GM12891 (cell line): ENCODE results near the gene MED17.
"Not testable (repeated sequence)": the region's sequence is repeated elsewhere in the genome, so short reads cannot be mapped to it uniquely, and the experiment has no call there.

Experiments
- DNase-seq: peaks from one replicate; pipeline ENCODE4 v3.0.0; 2011; ENCODE audit warnings: low spot score; ENCODE audit not compliant: insufficient read length
- FAIRE-seq: peaks from 2 replicates; lab custom pipeline; 2011; peaks lifted over from hg19 to GRCh38; lab: Jason Lieb, UNC
- PAX5 ChIP-seq: IDR thresholded peaks from 2 replicates; pipeline ENCODE4 v1.6.1; 2011; ENCODE audit warnings: low read length, moderate library complexity, mild to moderate bottlenecking; ENCODE audit not compliant: insufficient read depth, severe bottlenecking
- POLR2A ChIP-seq: IDR thresholded peaks from 2 replicates; pipeline ENCODE4 v1.6.1; 2011; ENCODE audit warnings: low read depth, low read length, control low read depth
- POLR2AphosphoS5 ChIP-seq: IDR thresholded peaks from 2 replicates; pipeline ENCODE4 v1.6.1; 2011; ENCODE audit warnings: low read depth, low read length, control low read depth
- POU2F2 ChIP-seq: IDR thresholded peaks from 2 replicates; pipeline ENCODE4 v1.6.1; 2011; ENCODE audit warnings: low read depth, mild to moderate bottlenecking, control low read depth, low read length, moderate library complexity
- SPI1 ChIP-seq: IDR thresholded peaks from 2 replicates; pipeline ENCODE4 v1.6.1; 2011; ENCODE audit warnings: low read depth, low read length, control low read depth
- TAF1 ChIP-seq: IDR thresholded peaks from 2 replicates; pipeline ENCODE4 v1.6.1; 2011; ENCODE audit warnings: low read depth, low read length, control low read depth

Gene MED17

DNA sequence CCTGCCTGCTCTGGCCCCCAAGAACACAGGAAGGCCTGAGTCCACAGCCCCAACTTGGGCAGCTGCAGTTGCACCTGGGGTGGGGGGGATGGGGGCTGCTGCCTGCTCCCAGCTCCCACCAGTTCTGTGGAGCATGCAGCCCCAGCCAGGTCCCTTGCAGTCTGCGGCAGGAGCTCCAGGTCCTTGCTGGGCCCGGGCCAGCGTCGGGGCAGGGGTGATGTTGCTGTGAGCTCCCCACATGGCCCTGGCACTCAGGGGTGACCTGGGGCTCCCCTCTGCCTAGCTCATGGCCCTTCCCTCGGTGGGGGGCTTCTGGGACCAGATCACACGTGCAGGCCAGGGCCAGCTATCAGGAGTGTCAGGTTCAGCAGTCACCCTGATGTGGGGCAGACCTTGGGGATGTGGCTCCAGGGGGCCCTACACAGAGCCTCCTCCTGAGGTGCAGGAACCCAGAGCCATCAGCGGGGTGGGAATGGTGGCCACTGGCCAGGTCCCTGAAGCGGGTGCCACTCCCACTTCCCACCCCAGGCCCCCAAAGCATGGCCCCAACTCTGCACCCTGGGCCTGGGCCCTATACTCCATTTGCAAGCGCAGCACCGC lies 10.4 kb upstream of the MED17 start:
- no peak for TF ChIP-seq POLR2AphosphoS5
- TF ChIP-seq TAF1: no peak
- no peak for TF ChIP-seq SPI1
- no peak for TF ChIP-seq POU2F2
- no peak for TF ChIP-seq POLR2A
- no peak for TF ChIP-seq PAX5
- DNase-seq: no peak
- no peak for FAIRE-seq

DNA sequence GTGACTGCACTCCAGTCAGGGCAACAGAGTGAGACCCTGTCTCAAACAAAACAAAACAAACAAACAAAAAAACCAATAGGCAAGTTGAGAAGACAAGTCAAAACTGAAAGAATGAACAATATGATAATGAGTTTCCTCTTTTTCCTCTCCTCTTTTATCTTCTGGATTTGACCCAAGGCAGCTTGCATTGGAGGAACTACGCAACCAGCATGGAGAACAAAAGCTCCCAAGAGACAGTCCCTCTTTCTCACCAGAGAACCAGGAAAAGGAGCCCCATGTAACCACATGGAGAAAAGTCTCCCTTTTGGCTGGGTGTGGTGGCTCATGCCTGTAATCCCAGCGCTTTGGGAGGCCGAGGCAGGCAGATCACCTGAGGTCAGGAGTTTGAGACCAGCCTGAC lies 9.5 kb upstream of the MED17 start:
- DNase-seq, FAIRE-seq: not testable (repeated sequence)

DNA sequence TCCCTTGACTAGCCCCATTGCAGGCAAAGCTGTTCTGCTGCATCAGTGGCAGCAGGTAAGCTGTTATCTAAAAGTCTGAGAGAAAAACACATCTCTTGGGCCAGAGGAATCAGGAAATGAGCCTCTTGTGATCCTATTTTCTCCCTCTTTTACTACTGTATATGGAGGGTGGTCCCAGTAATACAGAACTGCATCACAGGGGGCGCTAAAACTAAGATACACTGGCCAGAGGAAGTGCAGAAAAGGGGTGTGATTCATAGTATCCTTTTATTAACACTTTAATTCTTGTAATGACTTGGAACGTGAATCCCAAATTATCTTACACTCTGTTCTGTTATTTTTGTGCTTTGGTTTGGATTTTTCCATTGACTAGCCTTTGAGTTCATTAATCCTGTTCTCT lies 8.8 kb upstream of the MED17 start:
- DNase-seq (no peak), FAIRE-seq (no peak)
- no peak for TF ChIP-seq POLR2AphosphoS5
- TF ChIP-seq POU2F2: no peak
- no peak for TF ChIP-seq POLR2A
- TF ChIP-seq TAF1: no peak
- no peak for TF ChIP-seq PAX5
- no peak for TF ChIP-seq SPI1

DNA sequence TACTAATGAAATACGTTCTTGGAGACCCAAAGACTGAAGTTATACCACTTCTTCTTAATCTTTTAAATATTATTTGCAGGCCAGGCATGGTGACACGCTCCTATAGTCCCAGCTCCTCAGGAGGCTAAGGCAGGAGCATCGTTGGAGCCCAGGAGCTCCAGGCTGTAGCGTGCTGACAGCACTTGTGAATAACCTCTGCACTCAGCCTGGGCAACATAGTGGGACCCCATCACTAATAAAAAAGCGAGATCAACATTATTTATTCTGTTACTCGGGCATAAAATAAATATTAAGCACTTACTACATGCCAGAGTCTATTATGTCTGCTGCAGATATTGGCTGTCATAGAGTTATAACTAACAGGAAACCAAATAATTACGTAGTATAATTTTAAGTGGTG lies 720 bp upstream of the MED17 start:
- DNase-seq (no peak), FAIRE-seq (no peak)
- TF ChIP-seq TAF1 (no peak), POU2F2 (no peak)

DNA sequence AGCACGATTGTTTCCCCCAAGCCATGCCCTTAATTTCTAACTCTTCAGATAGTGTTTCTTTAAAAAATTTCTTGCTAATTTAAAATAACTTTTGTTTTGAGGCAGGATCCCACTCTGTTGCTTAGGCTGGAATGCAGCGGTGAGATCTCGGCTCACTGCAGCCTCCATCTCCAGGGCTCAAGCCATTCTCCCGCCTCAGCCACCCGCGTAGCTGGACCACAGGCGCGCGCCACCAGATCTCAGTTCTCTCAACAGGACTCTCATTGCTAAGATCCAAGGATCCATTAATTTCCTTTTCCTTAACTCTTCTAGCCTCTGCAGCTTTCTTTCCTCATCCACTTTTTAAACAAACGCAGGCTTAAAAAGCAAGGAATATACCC lies 327 bp upstream of the MED17 start:
- no peak for FAIRE-seq
- no peak for TF ChIP-seq POU2F2
- no peak for TF ChIP-seq SPI1
- no peak for TF ChIP-seq TAF1
- TF ChIP-seq POLR2A: no peak
- TF ChIP-seq POLR2AphosphoS5: no peak
- TF ChIP-seq PAX5: no peak
- DNase-seq: no peak

DNA sequence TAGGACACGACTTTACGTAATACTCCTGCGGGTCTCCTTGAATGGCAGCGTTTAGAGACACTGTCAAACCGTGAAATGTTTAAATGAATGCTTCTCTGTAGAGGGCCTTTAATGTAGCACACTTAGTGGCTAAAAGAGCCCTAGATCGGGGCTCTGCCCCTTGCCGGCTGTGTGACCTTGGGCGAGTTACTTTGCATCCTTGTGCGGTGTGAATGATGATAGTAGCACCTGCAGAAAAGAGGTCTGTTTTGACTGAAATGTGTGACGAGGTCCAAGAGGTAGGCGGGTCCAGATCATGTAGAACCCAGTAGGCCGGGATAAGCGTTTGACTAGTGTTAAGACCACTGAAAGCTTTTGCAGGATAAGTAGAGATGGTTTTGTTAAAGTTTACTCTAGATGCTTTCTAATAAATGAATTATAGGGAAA lies 866 bp downstream of the MED17 start:
- peak; percentile 88 for FAIRE-seq
- 0 out of 2 replicates have a peak, but pooled peaks have one; percentile 0 for TF ChIP-seq POU2F2
- no peak for TF ChIP-seq TAF1
- TF ChIP-seq PAX5: no peak
- TF ChIP-seq POLR2AphosphoS5: no peak
- DNase-seq: no peak

DNA sequence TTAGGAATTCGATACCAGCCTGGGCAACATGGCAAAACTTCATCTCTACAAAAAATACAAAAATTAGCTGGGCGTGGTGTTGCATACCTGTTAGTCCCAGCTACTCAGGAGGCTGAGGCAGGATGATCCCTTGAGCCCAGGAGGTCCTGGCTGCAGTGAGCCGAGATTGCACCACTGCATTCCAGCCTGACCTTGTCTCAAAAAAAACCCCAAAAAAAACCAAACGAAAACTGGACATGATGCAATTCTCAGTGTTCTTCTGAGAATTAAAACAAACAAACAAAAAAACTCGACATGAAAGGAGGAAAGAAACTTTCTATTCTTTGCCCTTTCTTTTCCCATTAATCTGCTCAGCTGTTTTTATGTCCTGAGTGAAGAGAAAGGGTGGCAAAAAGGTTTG lies 7.4 kb downstream of the MED17 start:
- DNase-seq (no peak), FAIRE-seq (no peak)
- TF ChIP-seq POLR2A: no peak
- TF ChIP-seq SPI1: no peak
- no peak for TF ChIP-seq TAF1
- no peak for TF ChIP-seq POLR2AphosphoS5
- no peak for TF ChIP-seq PAX5
- TF ChIP-seq POU2F2: no peak

DNA sequence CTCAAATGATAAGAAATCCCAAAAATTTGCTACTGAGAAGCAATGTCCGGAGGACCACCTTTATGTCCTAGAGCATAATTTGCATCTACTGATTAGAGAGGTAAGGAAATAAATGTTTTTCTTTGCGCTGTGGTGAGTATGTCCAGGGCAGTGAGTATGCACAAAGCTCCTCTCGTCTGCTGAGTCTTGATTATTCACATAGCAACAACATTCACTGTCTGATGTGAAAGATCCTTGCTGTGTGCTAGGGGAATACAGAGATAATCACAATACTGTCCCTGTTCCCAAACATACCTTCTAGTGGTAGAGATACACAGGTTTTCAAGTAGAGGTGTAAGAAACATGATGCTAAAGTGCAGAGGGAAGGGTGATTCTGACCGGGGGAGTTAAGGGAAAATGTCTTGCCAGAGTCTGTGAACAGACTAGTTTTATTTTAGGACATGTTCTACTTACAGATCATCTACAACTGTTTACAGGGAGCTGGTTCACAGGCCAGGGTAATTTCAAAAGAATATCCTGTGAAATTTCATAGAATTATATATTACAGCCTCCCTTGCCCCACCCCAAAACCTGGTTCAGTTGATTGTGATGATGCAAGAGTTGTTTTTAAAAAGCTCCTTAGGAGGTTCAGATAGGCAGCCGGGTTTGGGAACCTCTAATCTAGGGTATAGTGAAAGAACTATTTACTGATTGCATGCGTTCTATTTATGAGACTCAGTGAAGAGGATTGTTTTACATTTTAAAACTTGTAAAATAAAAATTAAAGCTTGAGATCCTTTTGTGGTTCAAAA lies 12.6 kb downstream of the MED17 start:
- DNase-seq (no peak), FAIRE-seq (no peak)
- TF ChIP-seq POLR2A (no peak), POLR2AphosphoS5 (no peak), TAF1 (no peak), PAX5 (no peak), SPI1 (no peak), POU2F2 (no peak)

DNA sequence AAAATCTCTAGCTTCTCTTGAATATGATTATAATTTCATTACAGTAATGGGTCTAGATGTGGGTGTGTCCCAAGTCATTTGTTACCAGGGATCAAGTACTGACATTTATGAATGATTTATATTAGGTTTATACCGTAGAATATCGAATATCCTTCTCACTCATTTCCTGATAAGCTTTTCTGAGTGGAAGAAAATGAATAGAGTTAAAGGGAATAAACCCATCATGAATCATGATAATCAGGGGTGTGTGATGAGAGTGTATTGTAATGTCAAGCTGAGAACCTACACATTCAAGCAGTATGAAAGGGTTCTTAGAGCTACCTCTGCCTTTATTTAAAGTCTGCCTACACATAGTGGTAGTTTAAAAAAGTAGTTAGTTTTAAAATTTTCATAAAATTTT lies 17.3 kb downstream of the MED17 start:
- DNase-seq: no peak
- no peak for FAIRE-seq
- TF ChIP-seq POLR2AphosphoS5: no peak
- TF ChIP-seq POU2F2: no peak
- no peak for TF ChIP-seq SPI1
- TF ChIP-seq TAF1: no peak
- TF ChIP-seq PAX5: no peak
- no peak for TF ChIP-seq POLR2A

DNA sequence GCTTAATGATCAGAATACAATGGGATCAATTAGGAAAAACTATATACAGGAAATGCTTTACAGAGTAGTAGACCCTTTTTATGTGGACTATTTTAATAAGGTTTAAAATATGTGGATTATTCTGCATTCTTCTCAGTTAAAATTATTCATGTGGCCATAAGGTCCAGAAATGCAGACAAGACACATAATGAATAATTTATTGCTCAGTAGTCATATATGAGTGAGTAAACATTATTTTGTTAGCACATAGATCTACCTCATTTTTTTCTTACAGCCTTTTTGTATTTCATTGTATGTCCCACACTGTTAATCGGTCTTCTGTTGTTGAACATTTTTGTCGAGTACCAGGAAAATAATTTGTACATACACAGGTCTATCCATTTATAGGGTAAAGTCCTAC lies 20.8 kb downstream of the MED17 start:
- no peak for TF ChIP-seq POLR2AphosphoS5
- TF ChIP-seq TAF1: no peak
- TF ChIP-seq SPI1: no peak
- no peak for TF ChIP-seq PAX5
- TF ChIP-seq POU2F2: no peak
- TF ChIP-seq POLR2A: no peak
- DNase-seq: no peak
- no peak for FAIRE-seq
